Endothelial cell of umbilical vein (primary cell): ENCODE data around the gene IP6K1. TPM values are rescaled to one million over a fixed set of nuclear protein-coding genes. Genes with fewer than 3 reads are reported as not detected.

Experiments
- BruUV-seq: library from RNA; stranded (reverse); fragments of 400-500 nt; replicated peaks from 2 replicates; lab custom pipeline; 2021; lab: Mats Ljungman, UMichigan
- CTCF ChIA-PET: fragments of 300-600, 350-600 bp; sonication (Branson Sonifier 250); formaldehyde crosslinking; loops from one replicate; lab custom pipeline; 2021; ENCODE audit warnings: antibody characterized with exemption, inconsistent platforms; lab: Charles Lee
- POLR2A ChIA-PET: fragments of 300-600, 350-600 bp; sonication (Branson Sonifier 250); formaldehyde crosslinking; loops from one replicate; lab custom pipeline; 2021; ENCODE audit warnings: antibody characterized with exemption, inconsistent platforms; lab: Charles Lee
- DNase-seq: peaks from one replicate; pipeline ENCODE4 v3.0.0-alpha.2; 2011; ENCODE audit warnings: low read depth, low spot score
- FAIRE-seq: peaks from 2 replicates; lab custom pipeline; 2011; peaks lifted over from hg19 to GRCh38; lab: Jason Lieb, UNC
- H2AFZ ChIP-seq: 2 replicates; pipeline ENCODE4 v1.6.0; 2012; ENCODE audit warnings: low read depth, low read length, control low read depth, inconsistent platforms
- H3K27ac ChIP-seq: 2 replicates; pipeline ENCODE4 v1.5.1; 2011; ENCODE audit warnings: low read depth, mild to moderate bottlenecking, control low read depth, low read length, moderate library complexity; ENCODE audit not compliant: insufficient read depth
- H3K27me3 ChIP-seq, 2 experiments: 2 replicates each; pipeline versions ENCODE4 v1.6.0 to v1.6.1; 2011; ENCODE audit warnings: low read length in 2 of 2, mixed read lengths in 1 of 2; ENCODE audit not compliant: control insufficient read depth in 2 of 2, insufficient read depth in 2 of 2
- H3K36me3 ChIP-seq, 2 experiments: 2 replicates in 1 of 2; 3 replicates in 1 of 2; pipeline ENCODE4 v1.5.1; 2011; ENCODE audit warnings: low read length in 2 of 2, mild to moderate bottlenecking in 1 of 2, moderate library complexity in 1 of 2; ENCODE audit not compliant: control insufficient read depth in 2 of 2, insufficient read depth in 2 of 2; ENCODE audit errors: extremely low read depth in 1 of 2
- H3K4me1 ChIP-seq: 3 replicates; pipeline ENCODE4 v1.5.1; 2011; ENCODE audit warnings: mild to moderate bottlenecking, low read length; ENCODE audit not compliant: control insufficient read depth, insufficient read depth; ENCODE audit errors: extremely low read depth
- H3K4me2 ChIP-seq: 2 replicates; pipeline ENCODE4 v1.6.1; 2011; ENCODE audit warnings: low read length, control low read depth, mixed read lengths; ENCODE audit not compliant: insufficient read depth
- H3K4me3 ChIP-seq, 3 experiments: fragments of 200-600 bp in 1 of 3; sonication (generic), shearing (Covaris generic) in 1 of 3; replicated peaks in 1 of 3; 2 replicates each; pipeline ENCODE4 v1.5.1; 2011 to 2016; ENCODE audit warnings: control low read depth in 3 of 3, low read length in 3 of 3, mild to moderate bottlenecking in 2 of 3, inconsistent platforms in 1 of 3, low read depth in 1 of 3, moderate library complexity in 1 of 3; ENCODE audit not compliant: insufficient read depth in 1 of 3
- H3K79me2 ChIP-seq: 2 replicates; pipeline ENCODE4 v1.6.0; 2012; ENCODE audit warnings: low read length, inconsistent platforms; ENCODE audit not compliant: control insufficient read depth, insufficient read depth
- H3K9ac ChIP-seq: replicated peaks from 2 replicates; pipeline ENCODE3; 2011; ENCODE audit warnings: low read length, control low read depth; ENCODE audit not compliant: insufficient read depth; ENCODE audit errors: extremely low read depth
- H3K9me1 ChIP-seq: replicated peaks from 3 replicates; pipeline ENCODE4 v1.6.0; 2011; ENCODE audit warnings: mild to moderate bottlenecking, low read length; ENCODE audit not compliant: control insufficient read depth, insufficient read depth; ENCODE audit errors: extremely low read depth
- H3K9me3 ChIP-seq: replicated peaks from 2 replicates; pipeline ENCODE4 v1.5.1; 2012; ENCODE audit warnings: low read length, inconsistent platforms; ENCODE audit not compliant: control insufficient read depth, insufficient read depth
- H4K20me1 ChIP-seq: replicated peaks from 2 replicates; pipeline ENCODE3; 2011; ENCODE audit warnings: mild to moderate bottlenecking, low read length; ENCODE audit not compliant: control insufficient read depth, insufficient read depth; ENCODE audit errors: extremely low read depth
- CTCF ChIP-seq, 2 donors: IDR thresholded peaks; 1 replicate in 1 of 2; 2 replicates in 1 of 2; pipeline ENCODE4 v1.5.1; 2011; ENCODE audit warnings: low read length in 2 of 2, mild to moderate bottlenecking in 2 of 2, moderate library complexity in 2 of 2, control low read depth in 1 of 2, inconsistent platforms in 1 of 2, low read depth in 1 of 2; ENCODE audit not compliant: insufficient read depth in 1 of 2; ENCODE audit errors: extremely low read depth in 1 of 2
- EZH2 ChIP-seq: IDR thresholded peaks from 2 replicates; pipeline ENCODE4 v1.6.1; 2012; ENCODE audit warnings: borderline replicate concordance, low read depth, mild to moderate bottlenecking, moderate library complexity, low read length, inconsistent platforms; ENCODE audit not compliant: severe bottlenecking
- FOS ChIP-seq: IDR thresholded peaks from 2 replicates; pipeline ENCODE4 v1.6.1; 2011; ENCODE audit warnings: mild to moderate bottlenecking, low read length, moderate library complexity, borderline replicate concordance; ENCODE audit not compliant: insufficient read depth
- GATA2 ChIP-seq: IDR thresholded peaks from 2 replicates; pipeline ENCODE4 v1.7.0; 2011; ENCODE audit warnings: low read depth, mild to moderate bottlenecking, moderate library complexity, mixed read lengths, low read length; ENCODE audit not compliant: insufficient read length, insufficient read depth
- JUN ChIP-seq: IDR thresholded peaks from 2 replicates; pipeline ENCODE4 v1.6.1; 2011; ENCODE audit warnings: borderline replicate concordance, low read depth; ENCODE audit not compliant: insufficient read length, insufficient read depth
- MAX ChIP-seq: IDR thresholded peaks from 2 replicates; pipeline ENCODE4 v1.6.1; 2011; ENCODE audit not compliant: insufficient read depth, insufficient read length
- MYC ChIP-seq: IDR thresholded peaks from one replicate; pipeline ENCODE4 v1.6.1; 2011; ENCODE audit warnings: mild to moderate bottlenecking, low read depth, low read length
- POLR2A ChIP-seq: IDR thresholded peaks from 2 replicates; pipeline ENCODE4 v1.6.1; 2012; ENCODE audit warnings: low read depth, mild to moderate bottlenecking, control low read depth, low read length
- POLR2AphosphoS5 ChIP-seq: IDR thresholded peaks from 2 replicates; pipeline ENCODE4 v1.6.1; 2012; ENCODE audit warnings: low read depth, mild to moderate bottlenecking, control low read depth, low read length, moderate library complexity; ENCODE audit not compliant: insufficient read depth
- dilution Hi-C: fragments of 300-500 bp; cut with MboI; formaldehyde crosslinking; loops from one replicate; pipeline ENCODE4 v1.15.0; 2019; ENCODE audit warnings: low sequenced_read_pairs; ENCODE audit not compliant: extremely low pct_ligation_motif_present
- intact Hi-C: fragments of 100-400 bp; cut with micrococcal nuclease; formaldehyde crosslinking; loops from one replicate; pipeline ENCODE4 v1.10.0; 2022
- polyA plus RNA-seq, 4 experiments: library from polyadenylated mRNA; depleted of rRNA in 3 of 4; stranded (reverse) in 3 of 4; unstranded in 1 of 4; fragments of >200 nt; gene quantifications; 2 replicates each; pipeline versions ENCODE4 v1.2.1 to v1.2.3, GENCODE V29; 2011 to 2012; ENCODE audit warnings: missing spikeins in 1 of 4
- total RNA-seq: library from RNA; stranded (reverse); gene quantifications from 2 replicates; pipeline ENCODE4 v1.2.3, GENCODE V29; 2021

IP6K1 gene
- total and polyA plus RNA-seq, 2 donors (not counting 3 experiments of a cell fraction or from before 2014, with no cell fraction given) = 42.7 to 60.8 TPM

- H3K9ac ChIP-seq = no peak overlapping the region
- DNase-seq (no peak), FAIRE-seq (no peak)
- no TSS peak for BruUV-seq
- H4K20me1 ChIP-seq = peaks cover 6% of the 10 kb centered on the region
- H3K27ac ChIP-seq = no peak overlapping the region
- ChIA-PET CTCF (interaction anchor here (1.0 to 1.1 kb wide), 2 partner anchors 31 to 64 kb away, joined by 3 to 4 read pairs; no protein-coding TSS in a partner anchor), POLR2A (no interaction called here)
- no peak overlapping the region for H3K4me3 ChIP-seq
- TF ChIP-seq POLR2A (no peak), MYC (no peak), MAX (no peak), GATA2 (no peak), POLR2AphosphoS5 (no peak), CTCF (IDR thresholded peaks at IDR 0.05; ENCODE audit: extremely low read depth in 1 of 2, insufficient read depth in 1 of 2, low read depth in 1 of 2, low read length in 2 of 2) (no peak), JUN (no peak), FOS (no peak), EZH2 (no peak)
- H3K9me1 ChIP-seq = no peaks in the 10 kb centered on the region
- intact Hi-C loops (no loop called here), dilution Hi-C loops (no loop called here)
- H3K4me2 ChIP-seq = no peak overlapping the region
- no peak overlapping the region for H2AFZ ChIP-seq
- no peaks in the 10 kb centered on the region for H3K9me3 ChIP-seq
- H3K36me3 ChIP-seq = peaks cover 0 to 1% of the 10 kb centered on the region in 2 experiments
- H3K79me2 ChIP-seq = peaks cover 76% of the 10 kb centered on the region
- peaks cover 2% of the 10 kb centered on the region for H3K4me1 ChIP-seq
- H3K27me3 ChIP-seq = no peaks in the 10 kb centered on the region
These were observed 10.8 kb downstream of the IP6K1 start for GRCh38 chr3:49775538-49775937.
